ENCODE results near the gene GRHL1. TPM values are rescaled to one million over a fixed set of nuclear protein-coding genes. Genes with fewer than 3 reads are reported as not detected.

GRHL1 gene
- total and polyA plus RNA-seq, 4 donors: 3.6 to 13.7 (median 6.1) TPM

- WGBS: 52% methylated on average over 1 of the region's 1 CpG
- peaks cover 2 to 31% (median 19%) of the 10 kb centered on the region in 4 donors for H3K36me3 ChIP-seq (ENCODE audit: control insufficient read depth in 4 of 4, insufficient read depth in 3 of 4, low read depth in 1 of 4, low read length in 3 of 4)
- no peaks in the 10 kb centered on the region for H3K4me1 ChIP-seq (ENCODE audit: control insufficient read depth in 4 of 4, insufficient read depth in 4 of 4, low read length in 3 of 4)
- H3K27ac ChIP-seq (ENCODE audit: low read depth in 1 of 2, low read length in 2 of 2): no peak overlapping the region
- H3K9ac ChIP-seq (ENCODE audit: low read depth in 1 of 2, low read length in 2 of 2): no peak overlapping the region
- H3K9me3 ChIP-seq (ENCODE audit: control insufficient read depth in 4 of 4, low read length in 3 of 4): no peaks in the 10 kb centered on the region
- TF ChIP-seq HNF4A (conservative IDR thresholded peaks at IDR 0.05) (no peak), RXRA (IDR thresholded peaks at IDR 0.05) (peak; percentile 21 to 41)
- no peak overlapping the region for H3K4me3 ChIP-seq (ENCODE audit: low read depth in 1 of 3, low read length in 3 of 3)
- no peaks in the 10 kb centered on the region for H3K27me3 ChIP-seq (ENCODE audit: control insufficient read depth in 4 of 4, insufficient read depth in 4 of 4, low read length in 3 of 4)
- no peak for DNase-seq (ENCODE audit: low spot score)
Observed at GRCh38 chr2:9999693-10000092, 48.2 kb downstream of the GRHL1 start.

GRCh38 chr2:10000541-10000940 lies 49.0 kb downstream of the GRHL1 start:
- Histone ChIP-seq H3K4me1 (ENCODE audit: control insufficient read depth in 4 of 4, insufficient read depth in 4 of 4, low read length in 3 of 4) (no peaks in the 10 kb centered on the region), H3K36me3 (ENCODE audit: control insufficient read depth in 4 of 4, insufficient read depth in 3 of 4, low read depth in 1 of 4, low read length in 3 of 4) (peaks cover 2 to 29% (median 15%) of the 10 kb centered on the region in 4 donors), H3K9me3 (ENCODE audit: control insufficient read depth in 4 of 4, low read length in 3 of 4) (no peaks in the 10 kb centered on the region), H3K4me3 (ENCODE audit: low read depth in 1 of 3, low read length in 3 of 3) (no peak overlapping the region), H3K27me3 (ENCODE audit: control insufficient read depth in 4 of 4, insufficient read depth in 4 of 4, low read length in 3 of 4) (no peaks in the 10 kb centered on the region), H3K27ac (ENCODE audit: low read depth in 1 of 2, low read length in 2 of 2) (no peak overlapping the region), H3K9ac (ENCODE audit: low read depth in 1 of 2, low read length in 2 of 2) (no peak overlapping the region)
- WGBS: 96% methylated on average over 8 of the region's 8 CpGs
- no peak for TF ChIP-seq ATF3 (IDR thresholded peaks at IDR 0.05)
- no peak for TF ChIP-seq EGR1 (IDR thresholded peaks at IDR 0.05; ENCODE audit: low read depth in 2 of 2)
- no peak for TF ChIP-seq YY1 (IDR thresholded peaks at IDR 0.05)
- TF ChIP-seq HNF4G (IDR thresholded peaks at IDR 0.05): no peak
- TF ChIP-seq RAD21 (IDR thresholded peaks at IDR 0.05): no peak
- no peak for TF ChIP-seq REST (IDR thresholded peaks at IDR 0.05)
- no peak for TF ChIP-seq TAF1 (conservative IDR thresholded peaks at IDR 0.05)
- TF ChIP-seq MAX (IDR thresholded peaks at IDR 0.05): no peak
- no peak for TF ChIP-seq ZBTB33 (IDR thresholded peaks at IDR 0.05)
- TF ChIP-seq SP1 (IDR thresholded peaks at IDR 0.05): no peak
- no peak for TF ChIP-seq HNF4A (conservative IDR thresholded peaks at IDR 0.05)
- no peak for TF ChIP-seq CTCF (IDR thresholded peaks at IDR 0.05; ENCODE audit: low read depth, low read length, missing input control)
- TF ChIP-seq RXRA (IDR thresholded peaks at IDR 0.05): no peak
- TF ChIP-seq FOXA2 (IDR thresholded peaks at IDR 0.05): no peak
- DNase-seq (ENCODE audit: low spot score): no peak

Measured in liver (tissue), 9 donors.